GM19468 (cell line): Measurements from ENCODE around the gene RPL10.
A peak's percentile ranks its signal among the peaks of the same experiment; 100 is the strongest.
"Not testable (repeated sequence)": the region's sequence is repeated elsewhere in the genome, so short reads cannot be mapped to it uniquely, and the experiment has no call there.

Source experiments
- ATAC-seq: cut with Tn5 transposase; IDR thresholded peaks from one replicate; pipeline ENCODE4 v1.9.1; 2021; ENCODE audit warnings: mild to moderate bottlenecking, moderate library complexity, moderate number of reproducible peaks; ENCODE audit not compliant: unreplicated experiment; ENCODE audit errors: extremely low read depth

Gene RPL10

GRCh38 chrX:154375156-154375504, 23.0 kb upstream of the RPL10 start:
- ATAC-seq: no peak

- no peak for ATAC-seq
These were observed 21.4 kb upstream of the RPL10 start for GRCh38 chrX:154376774-154377173.

- ATAC-seq: no peak
These were observed 19.9 kb upstream of the RPL10 start for GRCh38 chrX:154378059-154378798.

GRCh38 chrX:154378799-154379568, 19.2 kb upstream of the RPL10 start, which contains the start of gene EMD:
Gene EMD (plus strand): TSS chrX:154379295. CDS start chrX:154379485, 190 bp downstream.
- peak; percentile 80 for ATAC-seq

GRCh38 chrX:154379569-154379951, 18.6 kb upstream of the RPL10 start:
- ATAC-seq: no peak

GRCh38 chrX:154380153-154380552, 18.0 kb upstream of the RPL10 start:
- ATAC-seq: no peak

- no peak for ATAC-seq
These were observed 17.4 kb upstream of the RPL10 start for GRCh38 chrX:154380787-154381186.

- no peak for ATAC-seq
These were observed 16.9 kb upstream of the RPL10 start for GRCh38 chrX:154381271-154381670.

GRCh38 chrX:154382483-154383069, 15.6 kb upstream of the RPL10 start:
- no peak for ATAC-seq

GRCh38 chrX:154383359-154384283, 14.6 kb upstream of the RPL10 start:
- no peak for ATAC-seq

DNA sequence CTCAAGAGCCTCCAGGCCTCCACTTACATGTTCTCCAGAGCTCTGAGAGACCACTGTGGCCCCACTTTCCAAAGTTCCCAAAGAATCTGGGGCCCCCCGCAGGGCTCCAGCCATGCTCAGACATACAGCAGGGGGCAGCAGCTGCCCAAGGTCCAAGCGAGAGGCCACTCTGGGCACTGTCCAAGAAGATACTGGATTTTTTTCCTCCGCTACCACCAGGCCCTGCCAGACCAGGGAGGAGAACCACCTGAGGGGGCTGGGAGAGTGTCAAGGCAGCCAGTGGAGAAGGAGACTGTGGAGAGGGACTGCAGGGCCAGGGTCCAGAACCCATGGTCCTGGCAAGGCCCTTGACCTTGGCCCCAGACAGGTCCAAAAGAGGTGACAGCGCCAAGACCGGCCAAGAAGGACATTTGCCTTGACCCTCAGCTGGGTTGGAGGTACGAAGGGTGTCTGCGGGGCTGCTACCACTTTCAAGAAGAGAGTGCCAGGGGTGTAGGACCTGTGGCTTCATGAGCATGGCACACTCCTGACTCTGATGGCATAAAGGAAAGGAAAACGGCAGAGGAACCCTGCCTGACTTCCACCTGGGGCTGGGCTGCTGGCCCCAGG, 13.8 kb upstream of the RPL10 start:
- no peak for ATAC-seq

GRCh38 chrX:154388094-154388493, 10.1 kb upstream of the RPL10 start:
- ATAC-seq: not testable (repeated sequence)

- ATAC-seq: not testable (repeated sequence)
These were observed 9.5 kb upstream of the RPL10 start for GRCh38 chrX:154388649-154389048.

DNA sequence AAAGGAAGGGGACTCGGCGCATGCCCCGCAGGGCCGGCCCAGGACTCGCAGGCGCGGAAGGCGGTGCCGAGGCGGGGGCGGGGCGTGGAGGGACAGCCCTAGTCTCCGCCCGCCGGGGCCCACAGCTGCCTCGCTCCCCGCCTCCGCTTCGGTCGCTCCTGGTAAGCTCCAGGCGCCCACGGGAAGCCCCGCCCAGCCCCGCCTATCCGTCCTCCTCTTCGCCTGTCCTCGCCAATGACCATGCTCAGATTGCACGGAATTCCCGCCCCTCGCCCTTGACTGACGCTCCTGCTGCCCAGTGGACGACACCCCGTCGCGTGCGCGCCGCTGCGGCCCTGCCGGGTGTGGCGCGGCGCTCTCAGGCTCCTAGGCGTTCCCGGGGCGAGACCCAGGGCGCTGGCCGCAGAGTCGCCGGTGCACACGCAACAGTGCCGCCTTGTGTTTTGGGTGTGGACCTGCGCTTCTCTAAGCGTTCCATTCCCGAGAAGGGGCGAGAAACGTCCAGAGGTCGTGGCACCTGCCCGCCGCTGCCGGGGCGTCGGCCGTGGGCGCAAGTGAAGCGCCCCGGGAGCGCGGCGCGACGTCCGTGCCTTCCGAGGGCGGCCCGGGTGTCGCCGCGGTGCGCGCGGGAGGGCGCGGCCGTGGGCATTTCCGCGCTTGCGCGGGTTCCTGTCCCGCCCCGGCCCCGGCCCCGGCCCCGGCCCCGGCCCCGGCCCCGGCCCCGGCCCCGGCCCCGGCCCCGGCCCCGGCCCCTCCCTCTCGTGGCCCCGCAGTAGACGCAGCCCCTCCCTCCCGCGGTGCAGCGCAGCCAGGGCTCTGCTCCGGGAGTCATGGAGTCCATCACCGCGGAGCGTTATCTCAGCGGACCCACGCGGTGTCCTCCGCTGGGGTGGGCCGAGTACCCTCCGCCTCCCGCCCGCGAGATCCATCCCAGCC, 8.1 kb upstream of the RPL10 start:
- ATAC-seq: peak; percentile 59

GRCh38 chrX:154396363-154396762, 1.8 kb upstream of the RPL10 start:
- not testable (repeated sequence) for ATAC-seq

DNA sequence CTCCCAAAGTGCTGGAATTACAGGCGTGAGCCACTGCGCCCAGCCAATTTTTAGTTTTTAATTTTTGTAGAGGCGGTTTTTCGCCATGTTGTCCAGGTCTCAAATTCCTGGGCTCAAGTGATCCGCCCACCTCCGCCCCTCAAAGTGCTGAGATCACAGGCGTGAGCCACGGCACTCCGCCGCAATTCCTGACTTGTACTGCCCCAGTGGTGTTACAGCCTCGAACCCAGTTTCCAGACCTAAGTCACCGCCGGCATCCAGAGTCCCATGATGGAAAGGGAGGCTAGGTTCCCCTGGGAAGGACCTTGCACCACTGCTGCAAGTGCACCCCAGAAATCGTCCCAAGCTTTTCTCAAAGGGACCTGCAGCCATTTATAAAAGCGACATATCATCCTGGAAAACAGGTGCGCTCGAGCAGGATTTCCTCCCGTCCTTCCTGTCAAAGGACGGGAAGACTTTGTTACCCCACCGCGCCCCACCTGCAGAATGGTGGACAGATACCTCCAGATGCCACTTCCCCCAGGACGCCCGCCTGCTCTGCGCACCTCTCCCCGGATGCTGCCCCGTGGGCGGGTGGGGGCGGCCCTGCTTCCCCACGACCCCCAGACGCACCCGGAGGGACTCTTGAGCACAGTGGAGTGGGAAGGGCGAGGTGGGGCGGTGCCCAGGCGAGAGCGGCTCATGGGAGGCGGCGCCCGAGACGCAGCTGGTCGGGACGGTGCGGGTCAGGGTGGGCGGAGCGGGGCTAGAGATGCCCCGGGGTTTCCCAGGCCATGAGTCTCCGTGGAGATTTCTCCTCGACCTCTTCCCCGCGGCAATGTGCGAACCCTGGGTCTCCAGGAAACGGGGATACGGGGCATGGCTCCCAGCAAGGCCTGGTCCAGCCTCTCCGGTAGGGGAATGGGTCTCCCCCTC, 947 bp upstream of the RPL10 start:
- no peak for ATAC-seq

DNA sequence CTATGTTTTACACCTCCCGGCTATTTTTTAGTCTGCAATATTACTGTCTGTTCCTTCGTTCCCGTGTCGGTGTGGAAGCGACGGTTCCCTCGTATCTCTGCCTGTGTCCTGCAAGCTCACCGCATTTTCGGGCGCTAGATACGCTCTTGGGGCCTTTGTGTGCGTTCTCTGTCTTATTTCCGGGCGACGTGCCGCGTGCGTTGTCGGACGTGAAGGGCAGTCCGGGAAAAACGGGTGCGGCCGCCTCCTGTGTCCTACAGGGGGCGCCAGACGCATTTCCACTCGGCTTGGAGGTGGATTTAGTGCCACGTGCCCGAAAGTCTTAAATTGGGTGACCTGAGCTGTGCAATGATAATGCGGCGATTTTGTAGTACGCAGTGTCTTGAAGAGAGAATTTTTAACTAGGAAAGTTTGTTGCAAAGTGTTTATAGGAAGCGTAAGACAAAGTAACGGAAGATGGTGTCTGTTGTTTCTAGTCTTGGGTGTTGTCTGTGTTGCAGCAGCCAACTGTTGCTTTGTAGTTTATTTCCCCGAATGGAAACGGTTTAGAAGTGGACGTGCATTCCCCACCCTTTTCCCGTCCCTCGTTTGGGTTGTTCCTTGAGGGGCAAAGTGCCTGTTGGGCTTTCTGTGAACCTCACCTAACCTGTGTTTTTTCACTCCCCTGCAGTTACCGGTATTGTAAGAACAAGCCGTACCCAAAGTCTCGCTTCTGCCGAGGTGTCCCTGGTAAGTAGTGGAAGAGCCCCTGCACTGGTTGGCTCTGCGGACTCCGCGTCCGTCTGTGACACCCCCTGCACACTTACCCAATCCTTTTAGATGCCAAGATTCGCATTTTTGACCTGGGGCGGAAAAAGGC, 720 bp downstream of the RPL10 start:
- ATAC-seq: no peak
